Stomach (tissue), 9 donors: ENCODE data around the gene FAM222B. TPM values are rescaled to one million over a fixed set of nuclear protein-coding genes. Genes with fewer than 3 reads are reported as not detected.
"Not testable (repeated sequence)": the region's sequence is repeated elsewhere in the genome, so short reads cannot be mapped to it uniquely, and the experiment has no call there.

Experiments
- DNase-seq, 2 donors: peaks; one replicate each; pipeline versions ENCODE4 v3.0.0 to v3.0.0-alpha.2; 2013 to 2019
- H3K27ac ChIP-seq, 5 donors: fragments of 200-600 bp in 4 of 5; sonication (generic) in 4 of 5; one replicate each; pipeline ENCODE4 v1.5.1; 2013 to 2019; ENCODE audit warnings: mild to moderate bottlenecking in 1 of 5, moderate library complexity in 1 of 5
- H3K27me3 ChIP-seq, 3 donors: fragments of 200-600 bp; sonication (generic); one replicate each; pipeline ENCODE4 v1.5.1; 2017 to 2019; ENCODE audit warnings: mixed run types in 1 of 3
- H3K36me3 ChIP-seq, 4 donors: fragments of 200-600 bp; sonication (generic); 1 replicate in 3 of 4; 2 replicates in 1 of 4; pipeline ENCODE4 v1.5.1; 2016 to 2019
- H3K4me1 ChIP-seq, 4 donors: fragments of 200-600 bp; sonication (generic); one replicate each; pipeline ENCODE4 v1.5.1; 2016 to 2019
- H3K4me3 ChIP-seq, 4 donors: fragments of 200-600 bp; sonication (generic) in 3 of 4; one replicate each; pipeline ENCODE4 v1.5.1; 2016 to 2019; ENCODE audit warnings: mild to moderate bottlenecking in 1 of 4
- H3K9me3 ChIP-seq, 4 donors: fragments of 200-600 bp; sonication (generic); one replicate each; pipeline ENCODE4 v1.5.1; 2016 to 2019
- EP300 ChIP-seq: sonication (generic); formaldehyde crosslinking; IDR thresholded peaks from one replicate; pipeline ENCODE4 v1.6.1; 2017; ENCODE audit warnings: antibody characterized with exemption
- POLR2A ChIP-seq, 4 donors: fragments of 450-650 bp; IDR thresholded peaks; one replicate each; pipeline ENCODE4 v1.6.1; 2016; ENCODE audit warnings: antibody characterized with exemption in 4 of 4, control low read depth in 2 of 4, mild to moderate bottlenecking in 1 of 4, moderate library complexity in 1 of 4
- POLR2AphosphoS5 ChIP-seq, 3 donors: sonication (generic); formaldehyde crosslinking; IDR thresholded peaks; one replicate each; pipeline ENCODE4 v1.6.1; 2016; ENCODE audit warnings: antibody characterized with exemption in 3 of 3
- WGBS, 5 donors: extraction: QIAGEN DNeasy Blood & Tissue Kit in 3 of 5; methylation state at CpG; one replicate each; pipeline versions ENCODE4 v1.1.5 to v1.1.7; 2013 to 2018; 5-methylcytosine and 5-hydroxymethylcytosine counted together
- intact Hi-C: fragments of 100-400 bp; cut with DNase I; formaldehyde crosslinking; loops from one replicate; pipeline ENCODE4 v1.15.1; 2023; ENCODE audit warnings: low total_unique reads
- polyA plus RNA-seq, 3 donors: library from polyadenylated mRNA; stranded (reverse); fragments of 200-250 nt; gene quantifications; one replicate each; pipeline ENCODE4 v1.2.3, GENCODE V29; 2013
- total RNA-seq, 5 donors: library from RNA; depleted of rRNA; stranded (reverse); fragments of >200 nt; gene quantifications; one replicate each; pipeline versions ENCODE4 v1.1.0 to v1.2.3, GENCODE V29; 2014 to 2016
- TF ChIP-seq, protein P1 (sequence below), 7 experiments: fragments of 450-650 bp in 4 of 7; fragments of 200-600 bp in 3 of 7; sonication (generic) in 3 of 7; IDR thresholded peaks; one replicate each; pipeline ENCODE4 v1.5.1; 2016 to 2019; ENCODE audit warnings: antibody characterized with exemption in 7 of 7, control low read depth in 2 of 7, mild to moderate bottlenecking in 1 of 7
- donor health status: healthy with polysubstance abuse.
- donor health status: Bipolar disorder and iron deficiency.
- donor health status: healthy.

Gene FAM222B
- total and polyA plus RNA-seq, 8 donors, result 4.4 to 29.6 (median 8.6) TPM

DNA sequence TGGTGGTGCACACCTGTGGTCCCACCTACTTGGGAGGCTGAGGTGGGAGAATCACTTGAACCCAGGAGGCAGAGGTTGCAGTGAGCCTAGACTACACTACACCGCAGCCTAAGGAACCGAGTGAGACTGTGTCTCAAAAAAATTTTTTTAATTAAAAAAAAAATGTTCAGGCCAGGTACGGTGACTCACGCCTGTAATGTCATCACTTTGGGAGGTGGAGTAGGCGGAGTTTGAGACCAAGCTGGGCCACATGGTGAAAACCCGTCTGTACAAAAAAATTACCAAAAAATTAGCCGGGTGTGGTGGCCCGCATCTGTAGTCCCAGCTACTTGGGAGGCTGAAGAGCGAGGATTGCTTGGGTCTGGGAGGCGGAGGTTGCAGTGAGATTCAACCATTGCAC lies 3.6 kb upstream of the FAM222B start:
- intact Hi-C loops, result loop anchor here (10.0 kb wide), 1 partner anchor 81 kb away; no protein-coding TSS in a partner anchor

DNA sequence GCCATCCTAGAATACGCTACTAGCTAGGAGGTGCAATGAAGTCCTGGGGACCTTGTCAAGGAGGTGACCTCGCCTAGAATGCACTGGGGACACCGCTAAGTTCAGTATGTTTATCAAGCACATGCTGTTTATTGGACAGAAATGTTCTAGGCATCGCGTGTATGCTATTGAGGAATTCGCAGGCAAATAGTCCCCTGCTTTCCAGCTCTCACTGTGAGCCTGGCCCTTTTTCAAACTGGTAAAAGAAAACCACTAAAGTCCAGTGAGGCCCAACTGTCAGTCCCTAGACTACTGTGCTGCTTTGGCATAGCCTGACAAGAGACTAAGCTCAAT lies 1.2 kb upstream of the FAM222B start:
- whole genome bisulfite sequencing, 5 donors, result 84 to 92% (median 87%) methylated on average over 6 of the region's 6 CpGs
- H3K27ac ChIP-seq, result no peak overlapping the region
- H3K36me3 ChIP-seq, result no peaks in the 10 kb centered on the region
- H3K4me3 ChIP-seq, result no peak overlapping the region
- TF ChIP-seq EP300, result no peak
- no peak for TF ChIP-seq POLR2A (IDR thresholded peaks at IDR 0.05)
- TF ChIP-seq POLR2AphosphoS5 (IDR thresholded peaks at IDR 0.05), result no peak
- TF ChIP-seq, protein P1, sequence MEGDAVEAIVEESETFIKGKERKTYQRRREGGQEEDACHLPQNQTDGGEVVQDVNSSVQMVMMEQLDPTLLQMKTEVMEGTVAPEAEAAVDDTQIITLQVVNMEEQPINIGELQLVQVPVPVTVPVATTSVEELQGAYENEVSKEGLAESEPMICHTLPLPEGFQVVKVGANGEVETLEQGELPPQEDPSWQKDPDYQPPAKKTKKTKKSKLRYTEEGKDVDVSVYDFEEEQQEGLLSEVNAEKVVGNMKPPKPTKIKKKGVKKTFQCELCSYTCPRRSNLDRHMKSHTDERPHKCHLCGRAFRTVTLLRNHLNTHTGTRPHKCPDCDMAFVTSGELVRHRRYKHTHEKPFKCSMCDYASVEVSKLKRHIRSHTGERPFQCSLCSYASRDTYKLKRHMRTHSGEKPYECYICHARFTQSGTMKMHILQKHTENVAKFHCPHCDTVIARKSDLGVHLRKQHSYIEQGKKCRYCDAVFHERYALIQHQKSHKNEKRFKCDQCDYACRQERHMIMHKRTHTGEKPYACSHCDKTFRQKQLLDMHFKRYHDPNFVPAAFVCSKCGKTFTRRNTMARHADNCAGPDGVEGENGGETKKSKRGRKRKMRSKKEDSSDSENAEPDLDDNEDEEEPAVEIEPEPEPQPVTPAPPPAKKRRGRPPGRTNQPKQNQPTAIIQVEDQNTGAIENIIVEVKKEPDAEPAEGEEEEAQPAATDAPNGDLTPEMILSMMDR (IDR thresholded peaks at IDR 0.05), result no peak
- DNase-seq, result no peak
- H3K4me1 ChIP-seq, result peaks cover 0 to 31% (median 21%) of the 10 kb centered on the region in 4 donors
- no peaks in the 10 kb centered on the region for H3K27me3 ChIP-seq
- H3K9me3 ChIP-seq, result no peaks in the 10 kb centered on the region
- intact Hi-C loops, result loop anchor here (10.0 kb wide), 1 partner anchor 79 kb away; no protein-coding TSS in a partner anchor

More for the DNA sequence above, 3.6 kb upstream of the FAM222B start:
- TF ChIP-seq POLR2AphosphoS5 (IDR thresholded peaks at IDR 0.05) (no peak), EP300 (no peak)
- no peaks in the 10 kb centered on the region for H3K36me3 ChIP-seq
- 85 to 90% (median 89%) methylated on average over 10 of the region's 10 CpGs for WGBS, 5 donors
- H3K4me1 ChIP-seq, result peaks cover 0 to 17% (median 10%) of the 10 kb centered on the region in 4 donors
- no peak overlapping the region for H3K27ac ChIP-seq
- no peak for DNase-seq
- no peaks in the 10 kb centered on the region for H3K9me3 ChIP-seq
- no peak overlapping the region for H3K4me3 ChIP-seq
- no peaks in the 10 kb centered on the region for H3K27me3 ChIP-seq

GRCh38 chr17:28841901-28842281 lies 699 bp downstream of the FAM222B start:
- 0 to 3% (median 1%) methylated on average over 6 of the region's 6 CpGs for WGBS, 5 donors
- Histone ChIP-seq H3K4me1 (peaks cover 0 to 31% (median 21%) of the 10 kb centered on the region in 4 donors), H3K9me3 (no peaks in the 10 kb centered on the region), H3K27ac (peak overlapping the region; percentile 79 to 90 (median 84)), H3K27me3 (no peaks in the 10 kb centered on the region), H3K4me3 (peak overlapping the region; percentile 72 to 98 (median 84)), H3K36me3 (no peaks in the 10 kb centered on the region)
- TF ChIP-seq, protein P1 (IDR thresholded peaks at IDR 0.05), result no peak
- TF ChIP-seq POLR2AphosphoS5 (IDR thresholded peaks at IDR 0.05), result no peak
- no peak for TF ChIP-seq EP300
- no peak for TF ChIP-seq POLR2A (IDR thresholded peaks at IDR 0.05)
- peak in 1 of 2 donors; percentile 41 for DNase-seq
- intact Hi-C loops, result loop anchor here (10.0 kb wide), 1 partner anchor 77 kb away; no protein-coding TSS in a partner anchor

GRCh38 chr17:28839221-28839620 lies 3.4 kb downstream of the FAM222B start:
- Histone ChIP-seq H3K36me3 (peaks cover 0 to 3% (median 0%) of the 10 kb centered on the region in 4 donors), H3K9me3 (no peaks in the 10 kb centered on the region), H3K27ac (no peak overlapping the region), H3K4me1 (peaks cover 0 to 31% (median 21%) of the 10 kb centered on the region in 4 donors), H3K4me3 (no peak overlapping the region), H3K27me3 (no peaks in the 10 kb centered on the region)
- no peak for TF ChIP-seq EP300
- intact Hi-C loops, result no loop called here
- DNase-seq, result no peak
- WGBS, 5 donors, result 85 to 98% (median 92%) methylated on average over 2 of the region's 2 CpGs

GRCh38 chr17:28836541-28836940 lies 6.0 kb downstream of the FAM222B start:
- 84 to 91% (median 86%) methylated on average over 10 of the region's 10 CpGs for WGBS, 5 donors
- H3K4me3 ChIP-seq, intact Hi-C loops, H3K27me3 ChIP-seq, H3K9me3 ChIP-seq, H3K36me3 ChIP-seq, H3K27ac ChIP-seq: not testable (repeated sequence)
- H3K4me1 ChIP-seq, result peaks cover 0 to 22% (median 11%) of the 10 kb centered on the region in 4 donors
- DNase-seq, result peak in 1 of 2 donors; percentile 13

- WGBS, 5 donors, result 97 to 100% (median 97%) methylated on average over 1 of the region's 1 CpG
- Histone ChIP-seq H3K4me1 (peaks cover 0 to 1% (median 0%) of the 10 kb centered on the region in 4 donors), H3K9me3 (no peaks in the 10 kb centered on the region), H3K36me3 (peaks cover 0 to 17% (median 10%) of the 10 kb centered on the region in 4 donors), H3K4me3 (no peak overlapping the region), H3K27ac (no peak overlapping the region), H3K27me3 (no peaks in the 10 kb centered on the region)
- intact Hi-C loops, result no loop called here
- DNase-seq, result no peak
- TF ChIP-seq POLR2AphosphoS5 (IDR thresholded peaks at IDR 0.05) (no peak), EP300 (no peak), POLR2A (IDR thresholded peaks at IDR 0.05) (no peak)
- TF ChIP-seq, protein P1 (IDR thresholded peaks at IDR 0.05), result no peak
Measured at GRCh38 chr17:28834420-28834819, 8.2 kb downstream of the FAM222B start.
